HCT116 (cell line): ENCODE measurements around the gene COQ2. TPM values are rescaled to one million over a fixed set of nuclear protein-coding genes. Genes with fewer than 3 reads are reported as not detected.

Experiments
- ATAC-seq: fragments of 200-7000 bp; cut with Tn5 transposase; 2 replicates; pipeline ENCODE4 v1.9.1; 2020; ENCODE audit warnings: mild to moderate bottlenecking, moderate library complexity
- BruUV-seq: library from RNA; stranded (reverse); fragments of 400-500 nt; replicated peaks from 2 replicates; lab custom pipeline; 2021; lab: Mats Ljungman, UMichigan
- CTCF ChIA-PET: fragments of 300-600 bp; sonication (Branson Sonifier 250); formaldehyde crosslinking; loops from one replicate; lab custom pipeline; 2021; ENCODE audit warnings: antibody characterized with exemption; lab: Charles Lee
- POLR2A ChIA-PET: fragments of 300-600, 350-600 bp; sonication (Branson Sonifier 250); formaldehyde crosslinking; loops from one replicate; lab custom pipeline; 2021; ENCODE audit warnings: antibody characterized with exemption; lab: Charles Lee
- RAD21 ChIA-PET, 2 experiments: fragments of 300-600 bp; sonication (Branson Sonifier 250); formaldehyde crosslinking; loops; one replicate each; lab custom pipeline; 2023; ENCODE audit warnings: low total read pairs in 2 of 2; ENCODE audit not compliant: uncharacterized antibody in 2 of 2, unreplicated experiment in 2 of 2, low non-redundant PET in 1 of 2; lab: Charles Lee
- DNase-seq: peaks from one replicate; pipeline ENCODE4 v3.0.0-alpha.2; 2010; ENCODE audit warnings: low read depth, low spot score
- H2AFZ ChIP-seq: fragments of 200-600 bp; shearing (Covaris generic), sonication (generic); 2 replicates; pipeline ENCODE4 v1.6.1; 2017; ENCODE audit warnings: low read depth, mixed run types, mixed read lengths, antibody characterized with exemption, low read length; ENCODE audit not compliant: poor library complexity, severe bottlenecking
- H3K27ac ChIP-seq: 2 replicates; pipeline ENCODE4 v1.5.1; 2012; ENCODE audit warnings: low read depth, low read length
- H3K27me3 ChIP-seq: fragments of 200-600 bp; sonication (generic); 2 replicates; pipeline ENCODE4 v1.6.1; 2016; ENCODE audit warnings: mixed run types, low read length, mixed read lengths; ENCODE audit not compliant: insufficient read depth
- H3K36me3 ChIP-seq, 2 experiments: fragments of 200-500 bp in 1 of 2; fragments of 200-600 bp in 1 of 2; sonication (Bioruptor generic) in 1 of 2; sonication (generic) in 1 of 2; 2 replicates each; pipeline versions ENCODE4 v1.5.1 to v1.6.1; 2014 to 2016; ENCODE audit warnings: low read length in 2 of 2, inconsistent platforms in 1 of 2, mixed read lengths in 1 of 2, mixed run types in 1 of 2; ENCODE audit not compliant: insufficient read depth in 2 of 2, control insufficient read depth in 1 of 2
- H3K4me1 ChIP-seq, 2 experiments: fragments of 200-600 bp in 1 of 2; sonication (generic) in 1 of 2; 2 replicates each; pipeline versions ENCODE4 v1.5.1 to v1.6.1; 2012 to 2017; ENCODE audit warnings: low read length in 2 of 2, inconsistent platforms in 1 of 2, mild to moderate bottlenecking in 1 of 2, mixed read lengths in 1 of 2, mixed run types in 1 of 2, moderate library complexity in 1 of 2; ENCODE audit not compliant: insufficient read depth in 2 of 2, control insufficient read depth in 1 of 2
- H3K4me2 ChIP-seq: fragments of 200-600 bp; sonication (generic); 2 replicates; pipeline ENCODE4 v1.6.1; 2017; ENCODE audit warnings: mixed run types, low read length, mixed read lengths
- H3K4me3 ChIP-seq, 2 experiments: fragments of 200-600 bp in 1 of 2; sonication (generic) in 1 of 2; replicated peaks in 1 of 2; 2 replicates each; pipeline ENCODE4 v1.5.1; 2011 to 2016; ENCODE audit warnings: low read length in 2 of 2, control low read depth in 1 of 2, low read depth in 1 of 2, mild to moderate bottlenecking in 1 of 2, mixed read lengths in 1 of 2, mixed run types in 1 of 2
- H3K79me2 ChIP-seq: fragments of 200-600 bp; sonication (generic); 2 replicates; pipeline ENCODE4 v1.6.1; 2017; ENCODE audit warnings: mild to moderate bottlenecking, mixed run types, low read length, moderate library complexity, mixed read lengths; ENCODE audit not compliant: insufficient read depth
- H3K9ac ChIP-seq: fragments of 200-600 bp; sonication (generic); 2 replicates; pipeline ENCODE4 v1.6.1; 2016; ENCODE audit warnings: low read length, mixed read lengths
- H3K9me2 ChIP-seq: fragments of 200-600 bp; sonication (generic), shearing (Covaris generic); 2 replicates; pipeline ENCODE4 v1.6.1; 2017; ENCODE audit warnings: mixed run types, mild to moderate bottlenecking, moderate library complexity; ENCODE audit not compliant: insufficient read depth
- H3K9me3 ChIP-seq, 2 experiments: fragments of 200-500 bp in 1 of 2; fragments of 200-600 bp in 1 of 2; sonication (Bioruptor generic) in 1 of 2; sonication (generic) in 1 of 2; 2 replicates each; pipeline ENCODE4 v1.6.1; 2014 to 2017; ENCODE audit warnings: low read length in 2 of 2, mixed read lengths in 2 of 2, inconsistent platforms in 1 of 2, low read depth in 1 of 2, mild to moderate bottlenecking in 1 of 2, mixed run types in 1 of 2, moderate library complexity in 1 of 2; ENCODE audit not compliant: control insufficient read depth in 1 of 2, insufficient read depth in 1 of 2
- H4K20me1 ChIP-seq: fragments of 200-600 bp; sonication (generic), shearing (Covaris generic); 2 replicates; pipeline ENCODE4 v1.6.1; 2017; ENCODE audit warnings: mixed run types, mild to moderate bottlenecking, moderate library complexity; ENCODE audit not compliant: insufficient read depth
- CEBPB ChIP-seq: IDR thresholded peaks from 2 replicates; pipeline ENCODE4 v1.6.1; 2012; ENCODE audit warnings: low read depth
- EGR1 ChIP-seq: IDR thresholded peaks from 2 replicates; pipeline ENCODE4 v1.6.1; 2012; ENCODE audit warnings: low read depth
- EZH2 ChIP-seq: fragments of 200-600 bp; sonication (generic); IDR thresholded peaks from 2 replicates; pipeline ENCODE4 v1.6.1; 2017; ENCODE audit warnings: antibody characterized with exemption, mixed run types
- EZH2phosphoT487 ChIP-seq: fragments of 200-600 bp; IDR thresholded peaks from 2 replicates; pipeline ENCODE4 v1.6.1; 2018; ENCODE audit warnings: antibody characterized with exemption, borderline replicate concordance
- FOSL1 ChIP-seq: IDR thresholded peaks from 2 replicates; pipeline ENCODE4 v1.6.1; 2012; ENCODE audit warnings: low read depth
- JUND ChIP-seq: IDR thresholded peaks from 2 replicates; pipeline ENCODE4 v1.6.1; 2012
- POLR2A ChIP-seq: IDR thresholded peaks from 2 replicates; pipeline ENCODE4 v1.7.0; 2011; ENCODE audit warnings: borderline replicate concordance; ENCODE audit not compliant: insufficient read depth, insufficient read length; ENCODE audit errors: extremely low read depth
- POLR2AphosphoS5 ChIP-seq: IDR thresholded peaks from 2 replicates; pipeline ENCODE4 v1.6.1; 2011; ENCODE audit warnings: mild to moderate bottlenecking, low read depth, low read length, moderate library complexity
- RAD21 ChIP-seq: IDR thresholded peaks from 2 replicates; pipeline ENCODE4 v1.6.1; 2012; ENCODE audit warnings: low read depth, mild to moderate bottlenecking
- SP1 ChIP-seq: IDR thresholded peaks from 2 replicates; pipeline ENCODE4 v1.6.1; 2012; ENCODE audit warnings: low read depth
- SRF ChIP-seq: IDR thresholded peaks from 2 replicates; pipeline ENCODE4 v1.6.1; 2012; ENCODE audit warnings: low read depth
- TCF7L2 ChIP-seq: IDR thresholded peaks from 2 replicates; pipeline ENCODE4 v1.7.0; 2011; ENCODE audit warnings: borderline replicate concordance, inconsistent platforms; ENCODE audit not compliant: insufficient read depth, insufficient read length; ENCODE audit errors: extremely low read depth
- YY1 ChIP-seq: IDR thresholded peaks from 2 replicates; pipeline ENCODE4 v1.6.1; 2011; ENCODE audit warnings: low read length, low read depth, moderate library complexity, mild to moderate bottlenecking; ENCODE audit not compliant: insufficient replicate concordance; ENCODE audit errors: extremely low read depth
- ZBTB33 ChIP-seq: IDR thresholded peaks from 2 replicates; pipeline ENCODE4 v1.6.1; 2011; ENCODE audit warnings: mild to moderate bottlenecking, low read length, moderate library complexity; ENCODE audit not compliant: insufficient replicate concordance; ENCODE audit errors: extremely low read depth
- ZNF274 ChIP-seq: fragments of 200-500 bp; sonication (Bioruptor generic); IDR thresholded peaks from 2 replicates; pipeline ENCODE4 v1.6.1; 2014; ENCODE audit warnings: mild to moderate bottlenecking, low read depth, low read length, inconsistent platforms
- intact Hi-C: fragments of 100-400 bp; cut with micrococcal nuclease; formaldehyde crosslinking; loops from 2 replicates; pipeline ENCODE4 v1.10.0; 2022
- total RNA-seq: library from RNA; stranded (reverse); gene quantifications from one replicate; pipeline ENCODE4 v1.2.1, GENCODE V29; 2021; ENCODE audit not compliant: unreplicated experiment
- TF ChIP-seq, protein P1 (sequence below): IDR thresholded peaks from 2 replicates; pipeline ENCODE4 v1.6.1; 2012; ENCODE audit warnings: low read depth

Gene COQ2
- total RNA-seq, 1 experiment from 2014 or later: 20.6 TPM

DNA sequence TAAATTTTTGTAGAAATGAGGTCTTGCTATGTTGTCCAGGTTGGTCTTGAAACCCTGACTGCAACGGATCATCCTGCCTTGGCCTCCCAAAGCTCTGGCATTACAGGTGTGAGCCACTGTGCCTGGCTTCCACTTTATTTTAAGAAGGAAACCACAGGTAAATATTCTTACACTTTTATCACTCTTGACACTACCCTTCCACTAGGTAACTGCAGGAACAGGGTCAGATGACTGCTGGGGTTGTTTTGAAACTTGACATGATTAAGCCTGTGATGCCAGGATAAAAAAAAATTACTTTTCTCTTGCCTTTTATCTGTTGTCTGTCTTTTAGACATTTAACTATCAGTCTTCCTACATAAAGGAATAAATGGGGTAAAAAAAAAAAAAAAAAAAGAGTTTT is 43.5 kb downstream of the COQ2 start (continued):
- TF ChIP-seq YY1 (no peak), FOSL1 (no peak), CEBPB (no peak), SRF (no peak)
- TF ChIP-seq, protein P1, sequence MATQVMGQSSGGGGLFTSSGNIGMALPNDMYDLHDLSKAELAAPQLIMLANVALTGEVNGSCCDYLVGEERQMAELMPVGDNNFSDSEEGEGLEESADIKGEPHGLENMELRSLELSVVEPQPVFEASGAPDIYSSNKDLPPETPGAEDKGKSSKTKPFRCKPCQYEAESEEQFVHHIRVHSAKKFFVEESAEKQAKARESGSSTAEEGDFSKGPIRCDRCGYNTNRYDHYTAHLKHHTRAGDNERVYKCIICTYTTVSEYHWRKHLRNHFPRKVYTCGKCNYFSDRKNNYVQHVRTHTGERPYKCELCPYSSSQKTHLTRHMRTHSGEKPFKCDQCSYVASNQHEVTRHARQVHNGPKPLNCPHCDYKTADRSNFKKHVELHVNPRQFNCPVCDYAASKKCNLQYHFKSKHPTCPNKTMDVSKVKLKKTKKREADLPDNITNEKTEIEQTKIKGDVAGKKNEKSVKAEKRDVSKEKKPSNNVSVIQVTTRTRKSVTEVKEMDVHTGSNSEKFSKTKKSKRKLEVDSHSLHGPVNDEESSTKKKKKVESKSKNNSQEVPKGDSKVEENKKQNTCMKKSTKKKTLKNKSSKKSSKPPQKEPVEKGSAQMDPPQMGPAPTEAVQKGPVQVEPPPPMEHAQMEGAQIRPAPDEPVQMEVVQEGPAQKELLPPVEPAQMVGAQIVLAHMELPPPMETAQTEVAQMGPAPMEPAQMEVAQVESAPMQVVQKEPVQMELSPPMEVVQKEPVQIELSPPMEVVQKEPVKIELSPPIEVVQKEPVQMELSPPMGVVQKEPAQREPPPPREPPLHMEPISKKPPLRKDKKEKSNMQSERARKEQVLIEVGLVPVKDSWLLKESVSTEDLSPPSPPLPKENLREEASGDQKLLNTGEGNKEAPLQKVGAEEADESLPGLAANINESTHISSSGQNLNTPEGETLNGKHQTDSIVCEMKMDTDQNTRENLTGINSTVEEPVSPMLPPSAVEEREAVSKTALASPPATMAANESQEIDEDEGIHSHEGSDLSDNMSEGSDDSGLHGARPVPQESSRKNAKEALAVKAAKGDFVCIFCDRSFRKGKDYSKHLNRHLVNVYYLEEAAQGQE: no peak

DNA sequence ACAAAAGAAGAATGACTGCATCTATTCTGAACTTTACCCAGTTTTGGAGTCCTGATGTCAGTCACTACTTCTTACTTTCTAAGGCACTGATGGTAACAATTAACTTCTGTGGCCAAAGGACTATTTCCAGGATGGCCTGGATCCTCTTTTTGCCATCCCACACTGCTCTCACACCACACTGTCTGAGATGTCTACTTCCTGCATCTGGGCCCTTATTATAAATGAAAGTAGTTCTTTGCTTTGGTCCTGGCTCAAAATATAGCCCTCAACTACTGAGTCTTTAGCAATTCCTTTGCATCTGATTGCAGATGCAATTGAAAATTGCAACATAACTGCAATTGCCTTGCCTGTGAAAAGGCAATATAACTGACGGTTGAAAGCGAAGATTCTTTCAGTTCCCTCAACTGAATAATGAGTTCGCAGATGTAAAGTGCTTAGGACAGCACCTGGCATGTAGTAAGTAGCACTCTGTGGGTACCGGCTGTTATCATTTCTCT is 44.2 kb downstream of the COQ2 start:
- H3K4me2 ChIP-seq: no peak overlapping the region
- no peak overlapping the region for H3K4me3 ChIP-seq
- no peak overlapping the region for H2AFZ ChIP-seq
- no peaks in the 10 kb centered on the region for H3K9me3 ChIP-seq
- H3K4me1 ChIP-seq: peaks cover 0 to 7% of the 10 kb centered on the region in 2 experiments; a peak in 2 of 4 replicates
- no peak for ATAC-seq
- ChIA-PET CTCF (no interaction called here), RAD21 (interaction anchor here in 1 of 2 experiments (1.1 kb wide), 1 partner anchor 32 kb away, joined by 3 read pairs; no protein-coding TSS in a partner anchor), POLR2A (no interaction called here)
- no peaks in the 10 kb centered on the region for H3K36me3 ChIP-seq
- no peak overlapping the region for H3K27ac ChIP-seq
- no peaks in the 10 kb centered on the region for H3K79me2 ChIP-seq
- no peaks in the 10 kb centered on the region for H4K20me1 ChIP-seq
- BruUV-seq: no TSS peak
- intact Hi-C loops: no loop called here
- H3K9me2 ChIP-seq: no peaks in the 10 kb centered on the region
- H3K27me3 ChIP-seq: no peaks in the 10 kb centered on the region
- no peak overlapping the region for H3K9ac ChIP-seq
- no peak for DNase-seq
- TF ChIP-seq POLR2AphosphoS5 (no peak), ZNF274 (no peak), CEBPB (no peak), SP1 (no peak), FOSL1 (no peak), JUND (no peak), RAD21 (no peak), EZH2 (no peak), POLR2A (no peak), EGR1 (no peak), YY1 (no peak), ZBTB33 (no peak), TCF7L2 (no peak), EZH2phosphoT487 (no peak)
